Activated CD4-positive, alpha-beta memory T cell treated with anti-CD3 and anti-CD28 coated beads for 36 hours (primary cell): ENCODE measurements around the gene PECR. TPM values are rescaled to one million over a fixed set of nuclear protein-coding genes. Genes with fewer than 3 reads are reported as not detected.

ENCODE experiments used
- CTCF ChIA-PET: fragments of 350-600 bp; sonication (Branson Sonifier 250); formaldehyde crosslinking; loops from one replicate; lab custom pipeline; 2021; ENCODE audit warnings: antibody characterized with exemption, inconsistent platforms; lab: Charles Lee
- POLR2A ChIA-PET: fragments of 350-600 bp; sonication (Branson Sonifier 250); formaldehyde crosslinking; loops from one replicate; lab custom pipeline; 2021; ENCODE audit warnings: antibody characterized with exemption; lab: Charles Lee
- DNase-seq: peaks from one replicate; pipeline ENCODE4 v3.0.0-alpha.2; 2020
- H3K27ac Mint-ChIP-seq: one replicate; pipeline ENCODE4 v1.8.0; 2021; ENCODE audit warnings: mixed read lengths
- H3K27me3 Mint-ChIP-seq: one replicate; pipeline ENCODE4 v1.8.0; 2021; ENCODE audit warnings: mixed read lengths
- H3K36me3 Mint-ChIP-seq: one replicate; pipeline ENCODE4 v1.8.0; 2021; ENCODE audit warnings: mixed read lengths
- H3K4me1 Mint-ChIP-seq: one replicate; pipeline ENCODE4 v1.8.0; 2021; ENCODE audit warnings: low read depth, mixed read lengths
- H3K4me3 Mint-ChIP-seq: one replicate; pipeline ENCODE4 v1.8.0; 2021; ENCODE audit warnings: mild to moderate bottlenecking, mixed read lengths
- H3K9me3 Mint-ChIP-seq: one replicate; pipeline ENCODE4 v1.8.0; 2021; ENCODE audit warnings: mixed read lengths
- intact Hi-C: fragments of 100-400 bp; cut with micrococcal nuclease; formaldehyde crosslinking; loops from one replicate; pipeline ENCODE4 v1.15.1; 2023
- total RNA-seq, 2 experiments: library from RNA; stranded (reverse); gene quantifications; one replicate each; pipeline ENCODE4 v1.2.3, GENCODE V29; 2021

The PECR gene
- total RNA-seq, 2 experiments from 2014 or later: 23.3 to 27.6 TPM

DNA sequence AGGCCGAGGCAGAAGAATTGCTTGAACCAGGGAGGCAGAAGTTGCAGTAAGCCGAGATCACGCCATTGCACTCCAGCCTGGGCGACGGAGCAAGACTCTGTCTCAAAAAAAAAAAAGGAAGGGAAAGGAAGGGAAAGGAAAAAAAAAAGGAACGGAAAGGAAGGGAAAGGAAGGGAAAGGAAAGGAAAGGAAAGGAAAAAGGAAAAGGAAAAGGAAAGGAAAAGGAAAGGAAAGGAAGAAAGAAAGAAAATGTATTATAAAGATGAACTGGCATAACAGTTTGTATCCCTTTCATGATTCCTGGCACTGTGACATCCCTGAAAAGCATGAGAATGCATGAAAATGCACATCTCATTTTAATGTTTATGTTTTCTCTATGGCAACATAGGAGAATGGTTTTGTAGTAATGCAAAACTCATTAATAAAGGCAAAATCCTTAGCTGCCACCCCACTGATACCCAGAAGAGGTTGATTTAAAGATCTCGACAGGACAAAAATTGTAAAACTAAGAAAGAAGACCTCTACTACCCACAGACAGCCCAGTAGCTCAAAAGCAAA is 56.8 kb downstream of the PECR start:
- peaks cover 5% of the 10 kb centered on the region for H3K36me3 Mint-ChIP-seq
- no peaks in the 10 kb centered on the region for H3K9me3 Mint-ChIP-seq
- no peaks in the 10 kb centered on the region for H3K27me3 Mint-ChIP-seq
- peaks cover 1% of the 10 kb centered on the region for H3K4me1 Mint-ChIP-seq
- intact Hi-C loops: no loop called here
- no peak for DNase-seq
- ChIA-PET POLR2A (no interaction called here), CTCF (interaction anchor here (1.5 to 11.4 kb wide), 4 partner anchors 9 to 76 kb away, joined by 5 to 188 read pairs (median 18); no protein-coding TSS in a partner anchor)
- H3K4me3 Mint-ChIP-seq: no peak overlapping the region
- no peak overlapping the region for H3K27ac Mint-ChIP-seq

DNA sequence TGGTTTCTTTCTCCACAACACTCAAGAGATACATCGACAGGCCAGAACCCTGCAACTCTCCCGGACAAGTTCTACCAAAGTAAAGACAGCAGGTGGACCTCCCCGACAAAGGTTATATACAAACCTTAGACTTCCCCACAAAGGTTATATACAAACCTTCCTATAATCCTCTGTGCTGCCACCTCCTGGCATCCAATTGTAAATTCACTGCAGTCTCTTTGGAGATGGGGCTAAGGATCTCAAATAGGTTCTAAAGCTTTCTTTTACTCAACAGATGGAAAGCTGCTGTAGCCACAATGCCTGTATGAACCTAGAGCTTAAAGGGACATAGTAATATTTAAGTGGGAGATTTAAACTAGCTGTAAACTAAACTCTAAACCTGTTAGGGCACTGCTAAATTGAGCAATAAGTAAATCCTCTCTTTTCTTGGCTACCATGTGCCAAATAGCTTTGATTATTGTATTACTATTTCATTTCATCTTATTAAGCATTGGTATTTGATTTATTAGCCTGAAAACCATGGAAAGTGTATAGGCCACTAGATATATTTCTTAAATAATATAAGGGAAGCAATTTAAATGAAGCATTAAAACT is 58.5 kb downstream of the PECR start:
- Mint-ChIP-seq H3K36me3 (no peaks in the 10 kb centered on the region), H3K4me3 (no peak overlapping the region), H3K27me3 (no peaks in the 10 kb centered on the region), H3K27ac (no peak overlapping the region), H3K4me1 (peaks cover 7% of the 10 kb centered on the region), H3K9me3 (no peaks in the 10 kb centered on the region)
- intact Hi-C loops: loop anchor here (1.0 kb wide), 1 partner anchor 73 kb away; no protein-coding TSS in a partner anchor
- CTCF ChIA-PET: interaction anchor here (0.6 to 11.4 kb wide), 15 partner anchors 9 to 672 kb away, joined by 3 to 188 read pairs (median 3); no protein-coding TSS in a partner anchor
- DNase-seq: peak; percentile 62
- POLR2A ChIA-PET: no interaction called here

DNA sequence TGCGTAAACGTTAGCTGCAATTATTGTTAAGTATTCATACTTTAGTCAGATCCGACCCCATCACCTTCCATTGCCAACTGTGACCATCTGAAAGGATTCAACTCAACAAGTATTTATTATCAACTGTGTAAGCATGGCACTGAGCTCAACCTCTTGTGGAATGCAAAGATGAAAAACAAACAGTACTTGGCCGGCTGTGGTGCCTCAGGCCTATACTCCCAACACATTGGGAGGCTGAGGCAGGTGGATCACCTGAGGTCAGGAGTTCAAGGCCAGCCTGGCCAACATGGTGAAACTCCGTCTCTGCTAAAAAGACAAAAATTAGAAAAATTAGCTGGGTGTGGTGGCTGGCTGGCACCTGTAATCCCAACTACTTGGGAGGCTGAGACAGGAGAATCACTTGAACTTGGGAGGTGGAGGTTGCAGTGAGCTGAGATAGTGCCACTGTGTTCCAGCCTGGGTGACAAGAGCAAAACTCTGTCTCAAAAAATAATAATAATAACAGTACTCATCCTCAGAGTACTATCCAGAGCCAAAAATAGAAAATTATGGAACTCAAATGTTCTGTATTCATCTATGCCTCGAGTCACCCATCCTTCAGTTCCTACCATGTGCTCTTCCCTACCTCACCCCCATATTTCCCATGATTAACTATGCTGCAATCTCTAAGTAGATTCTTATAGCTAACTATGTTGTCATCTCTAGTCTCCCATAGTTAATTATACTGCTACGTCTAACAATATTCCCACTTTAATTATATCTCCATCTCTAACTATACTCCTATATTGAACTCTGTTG is 59.6 kb downstream of the PECR start:
- H3K27me3 Mint-ChIP-seq: no peaks in the 10 kb centered on the region
- ChIA-PET POLR2A (no interaction called here), CTCF (interaction anchor here (0.6 to 11.4 kb wide), 8 partner anchors 8 to 73 kb away, joined by 3 to 188 read pairs (median 4); partner anchors contain the start of gene MREG)

DNA sequence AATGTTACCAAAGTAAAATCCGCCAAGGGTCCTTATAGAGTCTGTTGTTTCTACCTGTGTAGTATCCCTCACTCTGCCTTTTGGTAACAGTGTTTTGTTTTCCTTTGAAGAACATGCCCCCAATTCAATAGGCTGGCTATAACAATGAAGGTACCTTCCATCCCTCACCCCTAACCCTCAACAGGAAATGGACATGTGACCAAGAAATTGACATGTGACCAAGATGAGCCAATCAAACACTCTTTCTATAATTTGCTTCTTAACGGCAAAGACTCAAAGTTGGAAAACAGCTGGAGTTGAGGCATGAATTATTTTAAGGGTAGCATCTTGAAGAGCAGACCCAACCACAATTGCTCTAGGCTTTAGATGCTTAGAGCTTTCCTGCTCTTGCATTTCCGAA is 62.9 kb downstream of the PECR start:
- DNase-seq: no peak
- CTCF ChIA-PET: interaction anchor here (0.6 to 11.4 kb wide), 6 partner anchors 14 to 191 kb away, joined by 3 to 188 read pairs (median 4); no protein-coding TSS in a partner anchor
- intact Hi-C loops: loop anchor here (10.0 kb wide), 5 partner anchors 274 to 1214 kb away; partner anchors contain the start of genes ATIC, BARD1 and FN1
- Mint-ChIP-seq H3K4me1 (peaks cover 42% of the 10 kb centered on the region), H3K27ac (no peak overlapping the region), H3K4me3 (no peak overlapping the region), H3K36me3 (no peaks in the 10 kb centered on the region), H3K9me3 (no peaks in the 10 kb centered on the region), H3K27me3 (no peaks in the 10 kb centered on the region)
- POLR2A ChIA-PET: no interaction called here

More for the DNA sequence above, 59.6 kb downstream of the PECR start:
- no peak for DNase-seq
- Mint-ChIP-seq H3K4me3 (no peak overlapping the region), H3K27ac (no peak overlapping the region), H3K9me3 (no peaks in the 10 kb centered on the region), H3K4me1 (peaks cover 15% of the 10 kb centered on the region), H3K36me3 (no peaks in the 10 kb centered on the region)
- intact Hi-C loops: no loop called here

DNA sequence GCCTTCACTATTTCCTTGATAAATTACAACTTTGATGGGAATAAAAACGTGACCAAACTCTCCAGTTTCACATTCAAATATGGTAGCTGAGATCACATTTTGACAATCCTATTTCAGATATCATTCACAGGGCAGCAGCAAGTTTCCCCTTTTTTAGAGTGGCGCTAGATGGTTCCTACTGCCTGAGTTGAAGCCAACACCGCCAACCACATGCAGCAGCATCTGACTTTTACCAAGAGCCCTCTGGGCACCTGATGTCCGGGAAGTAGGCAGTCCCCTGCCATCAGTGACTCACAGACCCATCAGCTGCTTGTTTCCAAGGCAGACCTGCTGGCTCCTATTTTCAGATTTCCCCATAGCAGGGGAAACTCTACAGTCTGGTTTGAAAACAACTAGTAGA is 64.2 kb downstream of the PECR start:
- peak; percentile 79 for DNase-seq
- POLR2A ChIA-PET: interaction anchor here (0.6 kb wide), 1 partner anchor 608 kb away, joined by 3 read pairs; no protein-coding TSS in a partner anchor

DNA sequence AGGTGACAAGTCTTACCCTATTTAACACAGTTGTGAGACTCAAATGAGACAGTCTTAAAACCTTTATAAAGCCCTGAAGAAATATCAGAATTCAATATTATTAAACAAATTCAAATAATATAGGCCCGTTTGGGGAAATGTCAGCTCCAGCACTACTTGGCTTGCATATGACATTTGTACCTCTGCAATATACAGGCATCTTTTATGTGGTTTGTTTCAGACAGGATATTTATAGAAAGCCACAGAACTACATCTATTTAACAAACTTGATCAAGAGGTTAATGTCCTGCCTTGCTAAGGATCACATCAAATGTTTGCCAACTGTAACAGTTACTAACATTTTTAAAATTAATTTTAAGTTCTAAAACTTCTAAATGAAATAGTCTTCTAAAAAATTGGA is 65.0 kb downstream of the PECR start:
- peaks cover 55% of the 10 kb centered on the region for H3K4me1 Mint-ChIP-seq
- ChIA-PET POLR2A (interaction anchor here (0.5 to 2.3 kb wide), 5 partner anchors 11 to 179 kb away, joined by 3 to 9 read pairs (median 3); no protein-coding TSS in a partner anchor), CTCF (interaction anchor here (0.6 to 11.4 kb wide), 12 partner anchors 9 to 650 kb away, joined by 3 to 188 read pairs (median 6); partner anchors contain the start of gene XRCC5)
- no peak overlapping the region for H3K4me3 Mint-ChIP-seq
- intact Hi-C loops: loop anchor here (1.0 to 10.0 kb wide), 7 partner anchors 10 to 1212 kb away; partner anchors contain the start of genes ATIC, BARD1 and FN1
- H3K27ac Mint-ChIP-seq: peak overlapping the region; percentile 64
- H3K27me3 Mint-ChIP-seq: no peaks in the 10 kb centered on the region
- H3K36me3 Mint-ChIP-seq: no peaks in the 10 kb centered on the region
- H3K9me3 Mint-ChIP-seq: no peaks in the 10 kb centered on the region
- DNase-seq: no peak

More for the DNA sequence above, 64.2 kb downstream of the PECR start:
- intact Hi-C loops: loop anchor here (1.0 to 10.0 kb wide), 7 partner anchors 15 to 1213 kb away; partner anchors contain the start of genes ATIC, BARD1 and FN1
- Mint-ChIP-seq H3K4me3 (no peak overlapping the region), H3K27ac (peak overlapping the region; percentile 50), H3K9me3 (no peaks in the 10 kb centered on the region), H3K4me1 (peaks cover 51% of the 10 kb centered on the region), H3K27me3 (no peaks in the 10 kb centered on the region), H3K36me3 (no peaks in the 10 kb centered on the region)
- CTCF ChIA-PET: interaction anchor here (0.6 to 11.4 kb wide), 5 partner anchors 15 to 192 kb away, joined by 3 to 188 read pairs (median 6); no protein-coding TSS in a partner anchor

DNA sequence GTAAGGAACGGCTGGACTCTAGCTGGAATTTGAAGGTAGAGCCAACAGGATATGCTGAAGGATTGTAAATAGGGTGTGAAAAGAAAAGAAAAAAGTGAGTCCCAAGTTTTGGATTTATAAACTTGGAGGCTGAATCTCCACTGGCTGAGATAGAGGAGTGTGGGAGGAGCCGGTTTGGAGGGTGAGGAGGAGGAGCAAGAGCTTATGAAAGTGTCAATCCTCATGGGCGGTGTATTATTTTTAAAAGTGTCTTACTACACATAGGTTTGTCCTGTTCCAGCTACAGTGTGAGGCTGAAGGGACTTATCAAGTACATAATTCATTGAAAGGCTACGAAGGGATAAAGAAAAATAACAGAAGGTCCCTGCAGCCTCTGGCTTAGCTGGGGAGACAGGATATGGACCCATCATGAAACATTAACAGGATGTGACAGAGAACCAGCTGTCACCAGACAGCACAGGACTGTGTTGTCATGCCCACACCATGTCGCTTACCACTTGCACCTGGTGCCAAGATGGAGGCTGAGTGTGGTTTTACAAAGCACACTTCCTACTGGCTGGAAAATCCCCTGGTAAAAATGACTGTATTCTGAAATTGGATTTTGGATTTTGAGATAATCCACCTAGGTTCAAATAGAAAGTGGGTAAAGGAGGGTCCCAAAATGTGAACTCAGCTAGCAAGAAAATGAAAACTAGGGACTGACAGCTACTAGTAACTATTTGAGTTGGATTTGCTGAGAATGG is 65.7 kb downstream of the PECR start:
- Mint-ChIP-seq H3K27ac (peak overlapping the region; percentile 64), H3K9me3 (no peaks in the 10 kb centered on the region), H3K36me3 (no peaks in the 10 kb centered on the region), H3K27me3 (no peaks in the 10 kb centered on the region), H3K4me3 (peak overlapping the region; percentile 39), H3K4me1 (peaks cover 55% of the 10 kb centered on the region)
- DNase-seq: peak; percentile 78
- ChIA-PET POLR2A (interaction anchor here (0.5 to 2.3 kb wide), 5 partner anchors 10 to 179 kb away, joined by 3 to 9 read pairs (median 3); no protein-coding TSS in a partner anchor), CTCF (interaction anchor here (0.6 to 11.4 kb wide), 11 partner anchors 10 to 651 kb away, joined by 3 to 188 read pairs (median 6); partner anchors contain the start of gene XRCC5)
- intact Hi-C loops: loop anchor here (1.0 to 10.0 kb wide), 7 partner anchors 10 to 1211 kb away; partner anchors contain the start of genes ATIC, BARD1 and FN1

DNA sequence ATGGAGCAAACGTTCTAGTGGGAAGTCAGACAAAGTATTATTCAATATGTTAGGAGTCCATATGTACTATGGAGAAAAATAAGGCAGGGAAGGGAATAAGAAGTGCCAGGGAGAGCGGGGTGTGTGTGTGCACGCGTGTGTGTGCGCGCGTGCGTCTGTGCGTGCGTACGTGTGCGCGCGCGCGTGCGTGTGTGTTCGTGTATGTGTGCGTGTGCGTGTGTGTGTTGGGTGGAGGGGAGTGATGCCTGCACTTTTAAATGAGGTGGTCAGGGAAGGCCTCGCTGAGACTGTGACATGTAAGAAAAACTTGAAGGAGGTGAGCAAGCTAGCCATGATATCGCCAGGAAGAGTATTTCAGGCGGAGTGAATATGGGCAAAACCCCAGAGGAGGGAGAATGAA is 66.6 kb downstream of the PECR start:
- Mint-ChIP-seq H3K4me1 (peaks cover 55% of the 10 kb centered on the region), H3K36me3 (no peaks in the 10 kb centered on the region), H3K27me3 (no peaks in the 10 kb centered on the region), H3K27ac (peak overlapping the region; percentile 2), H3K4me3 (no peak overlapping the region), H3K9me3 (no peaks in the 10 kb centered on the region)
- ChIA-PET CTCF (interaction anchor here (1.8 to 11.4 kb wide), 4 partner anchors 9 to 66 kb away, joined by 6 to 188 read pairs (median 14); no protein-coding TSS in a partner anchor), POLR2A (interaction anchor here (1.6 to 2.3 kb wide), 2 partner anchors 9 to 14 kb away, joined by 7 to 9 read pairs; no protein-coding TSS in a partner anchor)
- DNase-seq: no peak
- intact Hi-C loops: loop anchor here (10.0 kb wide), 5 partner anchors 270 to 1210 kb away; partner anchors contain the start of genes ATIC, BARD1 and FN1

DNA sequence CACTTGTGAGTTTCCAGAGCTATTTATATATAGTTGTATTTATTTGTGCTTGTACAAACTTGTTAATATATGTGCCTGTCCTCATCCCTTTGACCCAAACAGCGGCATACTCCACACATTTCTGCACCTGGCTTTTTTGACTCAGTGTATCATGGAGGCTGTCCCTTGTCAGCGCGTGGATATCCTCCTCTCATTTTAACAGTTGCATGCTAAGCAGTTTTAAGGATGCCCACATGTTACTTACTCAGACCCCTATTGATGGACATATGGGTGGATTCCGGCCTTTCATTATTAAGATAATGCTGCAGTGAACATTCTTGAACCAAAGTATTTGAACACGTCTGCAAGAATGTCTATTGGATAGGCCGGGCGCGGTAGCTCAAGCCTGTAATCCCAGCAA is 67.6 kb downstream of the PECR start:
- ChIA-PET POLR2A (no interaction called here), CTCF (interaction anchor here (0.7 to 3.5 kb wide), 5 partner anchors 8 to 64 kb away, joined by 3 to 17 read pairs (median 4); no protein-coding TSS in a partner anchor)
- peaks cover 55% of the 10 kb centered on the region for H3K4me1 Mint-ChIP-seq
- no peaks in the 10 kb centered on the region for H3K9me3 Mint-ChIP-seq
- H3K27me3 Mint-ChIP-seq: no peaks in the 10 kb centered on the region
- no peaks in the 10 kb centered on the region for H3K36me3 Mint-ChIP-seq
- H3K4me3 Mint-ChIP-seq: peak overlapping the region; percentile 41
- DNase-seq: no peak
- no peak overlapping the region for H3K27ac Mint-ChIP-seq
- intact Hi-C loops: loop anchor here (10.0 kb wide), 5 partner anchors 269 to 1209 kb away; partner anchors contain the start of genes ATIC, BARD1 and FN1

DNA sequence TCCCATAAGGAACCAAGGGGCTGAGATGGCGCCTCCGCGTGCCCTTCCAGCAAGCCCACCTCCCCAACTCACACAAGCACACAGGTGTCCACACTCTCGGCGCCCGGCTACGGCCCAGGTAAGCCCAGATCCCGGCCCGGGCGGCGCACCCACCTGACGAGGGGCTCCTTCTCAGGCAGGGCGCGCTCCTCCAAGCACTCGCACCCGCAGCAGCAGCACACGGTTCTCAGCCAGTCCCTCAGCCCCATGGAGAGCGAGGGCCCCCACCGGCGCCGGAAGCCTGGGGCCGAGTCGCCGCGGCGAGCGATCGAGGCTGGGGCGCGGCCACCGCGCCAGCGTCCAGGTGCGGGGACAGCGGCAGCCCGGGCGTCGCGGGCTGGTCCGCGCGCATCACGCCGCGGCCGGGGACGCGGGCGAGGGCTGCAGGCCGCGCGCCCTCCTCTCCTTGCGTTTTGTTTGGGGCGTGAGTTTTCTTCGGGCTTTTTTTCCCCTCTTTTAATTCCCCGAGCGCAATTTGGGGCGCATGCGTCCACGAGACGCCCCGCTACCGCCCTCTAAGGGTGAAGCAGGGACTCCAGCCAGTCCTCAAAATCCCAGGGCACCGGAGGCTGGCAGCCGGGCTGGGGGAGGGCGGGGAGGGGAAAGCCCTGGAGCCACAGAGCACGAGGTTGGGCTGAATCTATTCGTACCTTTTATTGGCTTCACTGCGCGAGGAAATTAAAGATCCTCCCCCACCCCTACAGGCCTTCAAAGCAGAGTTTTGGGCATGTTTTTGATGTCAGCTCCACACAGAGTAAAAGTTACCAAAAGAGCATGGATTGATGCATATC is 68.3 kb downstream of the PECR start, which contains the start of gene MREG:
MREG (minus strand) TSS at position 472 of the 830 bp plus-strand sequence; CDS start at position 248, 224 bp downstream.
- POLR2A ChIA-PET: no interaction called here
- Mint-ChIP-seq H3K4me3 (peak within 1 kb of the TSS; percentile 88), H3K36me3 (no peaks in the 10 kb centered on the region), H3K9me3 (no peaks in the 10 kb centered on the region), H3K27me3 (no peaks in the 10 kb centered on the region), H3K4me1 (peaks cover 50% of the 10 kb centered on the region), H3K27ac (peak within 1 kb of the TSS; percentile 46)
- intact Hi-C loops: loop anchor here (2.0 to 10.0 kb wide), 6 partner anchors 62 to 1208 kb away; partner anchors contain the start of genes ATIC, BARD1 and FN1
- CTCF ChIA-PET: interaction anchor here (0.6 to 3.5 kb wide), 9 partner anchors 8 to 69 kb away, joined by 3 to 17 read pairs (median 4); partner anchors contain the start of genes PECR and TMEM169
- peak; percentile 91 for DNase-seq
